Suprapubic skin (tissue), 3 donors: ENCODE data around the gene ESAM.

Experiments used
- POLR2A ChIP-seq, 2 donors: fragments of 450-650 bp; IDR thresholded peaks; one replicate each; pipeline ENCODE4 v1.6.1; 2017; ENCODE audit warnings: antibody characterized with exemption in 2 of 2, mild to moderate bottlenecking in 2 of 2, moderate library complexity in 2 of 2
- TF ChIP-seq, protein P1 (sequence below), 2 donors: fragments of 200-600 bp in 1 of 2; fragments of 450-650 bp in 1 of 2; sonication (generic) in 1 of 2; IDR thresholded peaks; one replicate each; pipeline ENCODE4 v1.5.1; 2016 to 2019; ENCODE audit warnings: antibody characterized with exemption in 2 of 2, mild to moderate bottlenecking in 1 of 2, moderate library complexity in 1 of 2

DNA sequence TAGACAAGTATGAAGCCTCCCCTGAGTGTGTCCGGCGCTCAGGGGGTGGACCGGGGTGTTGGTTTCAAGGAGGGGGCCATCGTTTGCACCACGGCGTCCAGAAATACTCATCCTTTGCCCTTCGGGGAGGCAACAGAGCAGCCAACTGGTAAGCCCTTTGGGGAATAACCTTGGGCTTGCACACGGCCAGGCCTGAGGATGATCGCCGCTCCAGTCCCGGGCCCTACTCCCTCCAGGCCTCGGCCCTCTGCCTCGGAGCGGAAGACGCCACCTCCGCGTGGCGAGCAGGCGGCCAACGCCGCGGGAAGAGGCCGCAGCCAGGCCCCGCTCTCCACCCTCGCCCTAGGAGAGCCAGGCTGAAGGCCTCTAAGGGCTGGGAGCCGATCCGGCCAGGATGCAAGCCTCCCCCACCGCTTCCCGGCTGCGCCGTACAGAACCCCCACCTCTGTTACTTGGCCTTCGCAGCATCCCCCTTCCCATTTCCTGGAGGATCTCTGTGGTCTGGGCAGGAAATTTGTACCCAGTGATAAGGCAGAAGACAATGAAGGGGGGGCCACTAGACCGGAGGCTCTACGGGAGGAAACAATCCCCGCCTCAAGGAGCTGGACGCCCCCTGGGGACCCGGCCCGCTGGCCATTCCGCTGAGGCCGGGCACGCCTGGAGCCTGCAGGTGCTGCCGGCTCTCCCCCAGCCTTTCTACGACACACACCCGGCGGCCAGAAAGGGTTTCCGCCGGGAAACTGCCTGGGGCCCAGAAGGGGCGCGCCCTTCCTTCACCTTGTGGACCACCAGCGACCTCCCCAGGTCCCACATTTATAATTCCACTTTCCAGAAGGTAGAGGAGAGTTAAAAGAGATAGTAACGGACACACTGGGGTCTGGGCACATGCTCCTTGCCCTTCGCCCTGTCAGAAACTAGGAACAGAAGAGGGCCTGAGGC is 2.6 kb downstream of the ESAM start:
- no peak for TF ChIP-seq POLR2A (IDR thresholded peaks at IDR 0.05)
- TF ChIP-seq, protein P1, sequence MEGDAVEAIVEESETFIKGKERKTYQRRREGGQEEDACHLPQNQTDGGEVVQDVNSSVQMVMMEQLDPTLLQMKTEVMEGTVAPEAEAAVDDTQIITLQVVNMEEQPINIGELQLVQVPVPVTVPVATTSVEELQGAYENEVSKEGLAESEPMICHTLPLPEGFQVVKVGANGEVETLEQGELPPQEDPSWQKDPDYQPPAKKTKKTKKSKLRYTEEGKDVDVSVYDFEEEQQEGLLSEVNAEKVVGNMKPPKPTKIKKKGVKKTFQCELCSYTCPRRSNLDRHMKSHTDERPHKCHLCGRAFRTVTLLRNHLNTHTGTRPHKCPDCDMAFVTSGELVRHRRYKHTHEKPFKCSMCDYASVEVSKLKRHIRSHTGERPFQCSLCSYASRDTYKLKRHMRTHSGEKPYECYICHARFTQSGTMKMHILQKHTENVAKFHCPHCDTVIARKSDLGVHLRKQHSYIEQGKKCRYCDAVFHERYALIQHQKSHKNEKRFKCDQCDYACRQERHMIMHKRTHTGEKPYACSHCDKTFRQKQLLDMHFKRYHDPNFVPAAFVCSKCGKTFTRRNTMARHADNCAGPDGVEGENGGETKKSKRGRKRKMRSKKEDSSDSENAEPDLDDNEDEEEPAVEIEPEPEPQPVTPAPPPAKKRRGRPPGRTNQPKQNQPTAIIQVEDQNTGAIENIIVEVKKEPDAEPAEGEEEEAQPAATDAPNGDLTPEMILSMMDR (IDR thresholded peaks at IDR 0.05): no peak
